Mammary epithelial cell (primary cell): ENCODE measurements around the gene CTXN2.

Source experiments
- CTCF ChIP-seq, 2 donors: IDR thresholded peaks in 1 of 2; conservative IDR thresholded peaks in 1 of 2; 2 replicates each; pipeline ENCODE4 v1.5.1; 2011 to 2012; ENCODE audit warnings: inconsistent platforms in 2 of 2, low read length in 2 of 2, mild to moderate bottlenecking in 2 of 2, control low read depth in 1 of 2, low read depth in 1 of 2; ENCODE audit not compliant: insufficient read depth in 1 of 2; ENCODE audit errors: extremely low read depth in 1 of 2
- EZH2 ChIP-seq: IDR thresholded peaks from 2 replicates; pipeline ENCODE4 v1.6.1; 2012; ENCODE audit warnings: low read length, inconsistent platforms, borderline replicate concordance

DNA sequence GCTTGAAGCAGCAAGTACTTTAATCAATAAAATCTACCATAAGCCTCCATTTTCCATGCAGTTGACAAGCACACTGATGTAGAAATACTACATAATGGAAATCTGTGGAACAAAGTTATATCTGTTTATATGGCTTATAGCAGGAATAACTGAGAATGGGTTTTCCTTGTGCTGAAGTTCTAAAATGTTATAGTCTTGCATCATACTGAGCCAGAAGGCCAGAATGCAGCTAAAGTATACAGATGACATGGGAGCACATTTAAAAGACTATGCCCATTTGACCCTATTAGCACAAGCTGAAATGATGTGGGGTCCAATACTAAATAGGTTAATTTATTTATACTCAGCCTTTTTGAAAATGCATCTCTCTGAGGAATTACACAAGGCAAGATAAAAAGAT lies 45.5 kb upstream of the CTXN2 start:
- TF ChIP-seq CTCF (conservative IDR thresholded peaks at IDR 0.05 in 1 of 2, IDR thresholded peaks at IDR 0.05 in 1 of 2; ENCODE audit: extremely low read depth in 1 of 2, insufficient read depth in 1 of 2, low read depth in 1 of 2, low read length in 2 of 2) (no peak), EZH2 (no peak)
